Stomach (tissue), 9 donors: ENCODE data around the gene FNTB. TPM values are rescaled to one million over a fixed set of nuclear protein-coding genes. Genes with fewer than 3 reads are reported as not detected.

Experiments
- DNase-seq, 2 donors: peaks; one replicate each; pipeline versions ENCODE4 v3.0.0 to v3.0.0-alpha.2; 2013 to 2019
- H3K27ac ChIP-seq, 5 donors: fragments of 200-600 bp in 4 of 5; sonication (generic) in 4 of 5; one replicate each; pipeline ENCODE4 v1.5.1; 2013 to 2019; ENCODE audit warnings: mild to moderate bottlenecking in 1 of 5, moderate library complexity in 1 of 5
- H3K27me3 ChIP-seq, 3 donors: fragments of 200-600 bp; sonication (generic); one replicate each; pipeline ENCODE4 v1.5.1; 2017 to 2019; ENCODE audit warnings: mixed run types in 1 of 3
- H3K36me3 ChIP-seq, 4 donors: fragments of 200-600 bp; sonication (generic); 1 replicate in 3 of 4; 2 replicates in 1 of 4; pipeline ENCODE4 v1.5.1; 2016 to 2019
- H3K4me1 ChIP-seq, 4 donors: fragments of 200-600 bp; sonication (generic); one replicate each; pipeline ENCODE4 v1.5.1; 2016 to 2019
- H3K4me3 ChIP-seq, 4 donors: fragments of 200-600 bp; sonication (generic) in 3 of 4; one replicate each; pipeline ENCODE4 v1.5.1; 2016 to 2019; ENCODE audit warnings: mild to moderate bottlenecking in 1 of 4
- H3K9me3 ChIP-seq, 4 donors: fragments of 200-600 bp; sonication (generic); one replicate each; pipeline ENCODE4 v1.5.1; 2016 to 2019
- EP300 ChIP-seq: sonication (generic); formaldehyde crosslinking; IDR thresholded peaks from one replicate; pipeline ENCODE4 v1.6.1; 2017; ENCODE audit warnings: antibody characterized with exemption
- POLR2A ChIP-seq, 4 donors: fragments of 450-650 bp; IDR thresholded peaks; one replicate each; pipeline ENCODE4 v1.6.1; 2016; ENCODE audit warnings: antibody characterized with exemption in 4 of 4, control low read depth in 2 of 4, mild to moderate bottlenecking in 1 of 4, moderate library complexity in 1 of 4
- POLR2AphosphoS5 ChIP-seq, 3 donors: sonication (generic); formaldehyde crosslinking; IDR thresholded peaks; one replicate each; pipeline ENCODE4 v1.6.1; 2016; ENCODE audit warnings: antibody characterized with exemption in 3 of 3
- WGBS, 5 donors: extraction: QIAGEN DNeasy Blood & Tissue Kit in 3 of 5; methylation state at CpG; one replicate each; pipeline versions ENCODE4 v1.1.5 to v1.1.7; 2013 to 2018; 5-methylcytosine and 5-hydroxymethylcytosine counted together
- intact Hi-C: fragments of 100-400 bp; cut with DNase I; formaldehyde crosslinking; loops from one replicate; pipeline ENCODE4 v1.15.1; 2023; ENCODE audit warnings: low total_unique reads
- polyA plus RNA-seq, 3 donors: library from polyadenylated mRNA; stranded (reverse); fragments of 200-250 nt; gene quantifications; one replicate each; pipeline ENCODE4 v1.2.3, GENCODE V29; 2013
- total RNA-seq, 5 donors: library from RNA; depleted of rRNA; stranded (reverse); fragments of >200 nt; gene quantifications; one replicate each; pipeline versions ENCODE4 v1.1.0 to v1.2.3, GENCODE V29; 2014 to 2016
- TF ChIP-seq, protein P1 (sequence below), 7 experiments: fragments of 450-650 bp in 4 of 7; fragments of 200-600 bp in 3 of 7; sonication (generic) in 3 of 7; IDR thresholded peaks; one replicate each; pipeline ENCODE4 v1.5.1; 2016 to 2019; ENCODE audit warnings: antibody characterized with exemption in 7 of 7, control low read depth in 2 of 7, mild to moderate bottlenecking in 1 of 7
- donor health status: healthy with polysubstance abuse.
- donor health status: Bipolar disorder and iron deficiency.
- donor health status: healthy.

FNTB gene
- total and polyA plus RNA-seq, 8 donors: 2.9 to 18.3 (median 6.3) TPM; not detected in 1

- no peaks in the 10 kb centered on the region for H3K27me3 ChIP-seq
- no peak overlapping the region for H3K4me3 ChIP-seq
- no peaks in the 10 kb centered on the region for H3K9me3 ChIP-seq
- WGBS, 5 donors: 80 to 92% (median 88%) methylated on average over 6 of the region's 6 CpGs
- intact Hi-C loops: no loop called here
- no peak overlapping the region for H3K27ac ChIP-seq
- no peak for DNase-seq
- peaks cover 0 to 15% (median 8%) of the 10 kb centered on the region in 4 donors for H3K36me3 ChIP-seq
- TF ChIP-seq POLR2A (IDR thresholded peaks at IDR 0.05): no peak
- no peak for TF ChIP-seq EP300
- peaks cover 0 to 7% (median 0%) of the 10 kb centered on the region in 4 donors for H3K4me1 ChIP-seq
These were observed 14.3 kb downstream of the FNTB start for GRCh38 chr14:65000898-65001591.

DNA sequence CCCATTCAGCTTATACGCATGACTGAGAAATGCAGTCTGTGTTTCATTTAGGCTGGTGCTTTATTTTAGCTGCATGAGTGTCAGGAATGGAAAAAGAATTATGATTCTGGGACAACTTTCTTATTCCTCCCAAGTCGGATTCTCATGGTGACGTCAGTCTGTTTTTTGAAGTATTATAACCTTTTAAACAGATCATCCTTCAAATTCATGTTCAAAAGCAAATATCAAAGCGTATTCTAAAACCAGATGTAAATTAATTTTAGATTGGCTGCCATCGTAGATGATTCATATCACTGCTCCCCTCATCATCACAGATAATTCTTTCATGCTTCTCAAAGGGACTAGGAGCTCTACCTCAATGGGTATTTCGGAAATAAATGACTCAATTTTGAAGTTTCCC, 15.0 kb downstream of the FNTB start:
- Histone ChIP-seq H3K9me3 (no peaks in the 10 kb centered on the region), H3K4me3 (no peak overlapping the region), H3K27me3 (no peaks in the 10 kb centered on the region), H3K27ac (no peak overlapping the region), H3K36me3 (peaks cover 0 to 19% (median 8%) of the 10 kb centered on the region in 4 donors), H3K4me1 (peaks cover 0 to 11% (median 0%) of the 10 kb centered on the region in 4 donors)
- no peak for DNase-seq
- intact Hi-C loops: no loop called here
- TF ChIP-seq, protein P1, sequence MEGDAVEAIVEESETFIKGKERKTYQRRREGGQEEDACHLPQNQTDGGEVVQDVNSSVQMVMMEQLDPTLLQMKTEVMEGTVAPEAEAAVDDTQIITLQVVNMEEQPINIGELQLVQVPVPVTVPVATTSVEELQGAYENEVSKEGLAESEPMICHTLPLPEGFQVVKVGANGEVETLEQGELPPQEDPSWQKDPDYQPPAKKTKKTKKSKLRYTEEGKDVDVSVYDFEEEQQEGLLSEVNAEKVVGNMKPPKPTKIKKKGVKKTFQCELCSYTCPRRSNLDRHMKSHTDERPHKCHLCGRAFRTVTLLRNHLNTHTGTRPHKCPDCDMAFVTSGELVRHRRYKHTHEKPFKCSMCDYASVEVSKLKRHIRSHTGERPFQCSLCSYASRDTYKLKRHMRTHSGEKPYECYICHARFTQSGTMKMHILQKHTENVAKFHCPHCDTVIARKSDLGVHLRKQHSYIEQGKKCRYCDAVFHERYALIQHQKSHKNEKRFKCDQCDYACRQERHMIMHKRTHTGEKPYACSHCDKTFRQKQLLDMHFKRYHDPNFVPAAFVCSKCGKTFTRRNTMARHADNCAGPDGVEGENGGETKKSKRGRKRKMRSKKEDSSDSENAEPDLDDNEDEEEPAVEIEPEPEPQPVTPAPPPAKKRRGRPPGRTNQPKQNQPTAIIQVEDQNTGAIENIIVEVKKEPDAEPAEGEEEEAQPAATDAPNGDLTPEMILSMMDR (IDR thresholded peaks at IDR 0.05): no peak
- TF ChIP-seq POLR2AphosphoS5 (IDR thresholded peaks at IDR 0.05) (no peak), POLR2A (IDR thresholded peaks at IDR 0.05) (no peak), EP300 (no peak)
- WGBS, 5 donors: 90 to 98% (median 96%) methylated on average over 6 of the region's 6 CpGs

- no peak overlapping the region for H3K4me3 ChIP-seq
- no peaks in the 10 kb centered on the region for H3K27me3 ChIP-seq
- DNase-seq: no peak
- H3K9me3 ChIP-seq: no peaks in the 10 kb centered on the region
- intact Hi-C loops: no loop called here
- peaks cover 0 to 19% (median 11%) of the 10 kb centered on the region in 4 donors for H3K36me3 ChIP-seq
- WGBS, 5 donors: 69 to 80% (median 78%) methylated on average over 6 of the region's 6 CpGs
- no peak overlapping the region for H3K27ac ChIP-seq
- H3K4me1 ChIP-seq: peaks cover 0 to 11% (median 0%) of the 10 kb centered on the region in 4 donors
- no peak for TF ChIP-seq POLR2A (IDR thresholded peaks at IDR 0.05)
- TF ChIP-seq, protein P1 (IDR thresholded peaks at IDR 0.05): no peak
- no peak for TF ChIP-seq POLR2AphosphoS5 (IDR thresholded peaks at IDR 0.05)
- no peak for TF ChIP-seq EP300
These were observed 16.0 kb downstream of the FNTB start for GRCh38 chr14:65002586-65003210.

DNA sequence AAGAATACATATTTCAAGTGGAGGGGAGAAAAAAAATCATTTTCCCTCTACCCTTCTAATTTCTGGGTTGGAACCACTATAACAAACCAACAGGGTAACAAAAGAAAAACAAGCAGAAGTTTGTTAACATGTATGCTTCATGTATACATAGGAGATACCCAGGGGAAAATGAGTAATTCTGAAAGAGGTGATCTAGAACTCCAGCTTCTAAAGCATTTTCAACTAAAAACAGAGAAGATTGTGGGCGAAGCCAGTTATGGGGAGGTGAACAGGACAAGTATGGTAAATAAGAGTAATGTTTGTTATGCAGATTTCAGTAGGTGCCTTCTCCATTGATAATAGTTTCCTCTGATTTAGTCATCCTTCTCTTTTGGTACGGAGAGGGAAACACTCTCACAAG, 16.7 kb downstream of the FNTB start:
- Histone ChIP-seq H3K4me3 (no peak overlapping the region), H3K4me1 (peaks cover 0 to 9% (median 0%) of the 10 kb centered on the region in 4 donors), H3K27me3 (no peaks in the 10 kb centered on the region), H3K27ac (no peak overlapping the region), H3K9me3 (no peaks in the 10 kb centered on the region), H3K36me3 (peaks cover 0 to 26% (median 16%) of the 10 kb centered on the region in 4 donors)
- intact Hi-C loops: no loop called here
- TF ChIP-seq EP300 (no peak), POLR2AphosphoS5 (IDR thresholded peaks at IDR 0.05) (no peak), POLR2A (IDR thresholded peaks at IDR 0.05) (no peak)
- TF ChIP-seq, protein P1 (IDR thresholded peaks at IDR 0.05): no peak
- 82 to 91% (median 83%) methylated on average over 2 of the region's 2 CpGs for WGBS, 5 donors
- no peak for DNase-seq
